ENCODE measurements around the gene TMED10. TPM values are rescaled to one million over a fixed set of nuclear protein-coding genes. Genes with fewer than 3 reads are reported as not detected.

The TMED10 gene
- total and polyA plus RNA-seq, 2 donors from 2014 or later: 222 to 401 TPM

- Histone ChIP-seq H3K9me3 (ENCODE audit: control insufficient read depth in 2 of 3, insufficient read depth in 1 of 3, low read length in 3 of 3) (no peaks in the 10 kb centered on the region), H3K27ac (ENCODE audit: low read depth in 2 of 2, low read length in 2 of 2) (no peak overlapping the region), H3K9ac (ENCODE audit: low read length in 3 of 3) (no peak overlapping the region), H3K4me1 (ENCODE audit: control insufficient read depth in 2 of 3, insufficient read depth in 2 of 3, low read depth in 1 of 3, low read length in 3 of 3) (no peaks in the 10 kb centered on the region), H3K36me3 (ENCODE audit: control insufficient read depth in 2 of 3, insufficient read depth in 3 of 3, low read length in 3 of 3) (no peaks in the 10 kb centered on the region), H3K4me3 (ENCODE audit: low read length in 3 of 3) (no peak overlapping the region), H3K27me3 (ENCODE audit: control insufficient read depth, insufficient read depth, low read length) (no peaks in the 10 kb centered on the region)
- FAIRE-seq (no peak), DNase-seq (no peak)
- intact Hi-C loops (cut with DNase I): no loop called here
- no peak for TF ChIP-seq CTCF (IDR thresholded peaks at IDR 0.05; ENCODE audit: borderline replicate concordance, extremely low read depth, insufficient read depth)
These were observed 38.1 kb upstream of the TMED10 start for GRCh38 chr14:75214558-75214957.

- DNase-seq (no peak), FAIRE-seq (no peak)
- Histone ChIP-seq H3K27me3 (ENCODE audit: control insufficient read depth, insufficient read depth, low read length) (no peaks in the 10 kb centered on the region), H3K9me3 (ENCODE audit: control insufficient read depth in 2 of 3, insufficient read depth in 1 of 3, low read length in 3 of 3) (no peaks in the 10 kb centered on the region), H3K9ac (ENCODE audit: low read length in 3 of 3) (no peak overlapping the region), H3K4me3 (ENCODE audit: low read length in 3 of 3) (no peak overlapping the region), H3K27ac (ENCODE audit: low read depth in 2 of 2, low read length in 2 of 2) (no peak overlapping the region), H3K4me1 (ENCODE audit: control insufficient read depth in 2 of 3, insufficient read depth in 2 of 3, low read depth in 1 of 3, low read length in 3 of 3) (no peaks in the 10 kb centered on the region), H3K36me3 (ENCODE audit: control insufficient read depth in 2 of 3, insufficient read depth in 3 of 3, low read length in 3 of 3) (no peaks in the 10 kb centered on the region)
- intact Hi-C loops (cut with DNase I): no loop called here
- no peak for TF ChIP-seq CTCF (IDR thresholded peaks at IDR 0.05; ENCODE audit: borderline replicate concordance, extremely low read depth, insufficient read depth)
These were observed 36.8 kb upstream of the TMED10 start for GRCh38 chr14:75213172-75213571.

GRCh38 chr14:75208843-75209242 lies 32.4 kb upstream of the TMED10 start:
- FAIRE-seq: no peak
- intact Hi-C loops (cut with DNase I): no loop called here
- TF ChIP-seq CTCF (IDR thresholded peaks at IDR 0.05; ENCODE audit: borderline replicate concordance, extremely low read depth, insufficient read depth): no peak

GRCh38 chr14:75206190-75206589 lies 29.8 kb upstream of the TMED10 start:
- no peak overlapping the region for H3K4me3 ChIP-seq (ENCODE audit: low read length in 3 of 3)
- H3K27ac ChIP-seq (ENCODE audit: low read depth in 2 of 2, low read length in 2 of 2): no peak overlapping the region
- TF ChIP-seq CTCF (IDR thresholded peaks at IDR 0.05; ENCODE audit: borderline replicate concordance, extremely low read depth, insufficient read depth): no peak
- H3K9ac ChIP-seq (ENCODE audit: low read length in 3 of 3): no peak overlapping the region
- no peaks in the 10 kb centered on the region for H3K36me3 ChIP-seq (ENCODE audit: control insufficient read depth in 2 of 3, insufficient read depth in 3 of 3, low read length in 3 of 3)
- no peak for FAIRE-seq
- H3K27me3 ChIP-seq (ENCODE audit: control insufficient read depth, insufficient read depth, low read length): no peaks in the 10 kb centered on the region
- H3K9me3 ChIP-seq (ENCODE audit: control insufficient read depth in 2 of 3, insufficient read depth in 1 of 3, low read length in 3 of 3): no peaks in the 10 kb centered on the region
- DNase-seq: no peak
- no peaks in the 10 kb centered on the region for H3K4me1 ChIP-seq (ENCODE audit: control insufficient read depth in 2 of 3, insufficient read depth in 2 of 3, low read depth in 1 of 3, low read length in 3 of 3)
- intact Hi-C loops (cut with DNase I): no loop called here

More at GRCh38 chr14:75208843-75209242, 32.4 kb upstream of the TMED10 start:
- H3K27me3 ChIP-seq (ENCODE audit: control insufficient read depth, insufficient read depth, low read length): no peaks in the 10 kb centered on the region
- H3K36me3 ChIP-seq (ENCODE audit: control insufficient read depth in 2 of 3, insufficient read depth in 3 of 3, low read length in 3 of 3): no peaks in the 10 kb centered on the region
- no peak overlapping the region for H3K9ac ChIP-seq (ENCODE audit: low read length in 3 of 3)
- no peak overlapping the region for H3K27ac ChIP-seq (ENCODE audit: low read depth in 2 of 2, low read length in 2 of 2)
- no peaks in the 10 kb centered on the region for H3K4me1 ChIP-seq (ENCODE audit: control insufficient read depth in 2 of 3, insufficient read depth in 2 of 3, low read depth in 1 of 3, low read length in 3 of 3)
- DNase-seq: no peak
- no peak overlapping the region for H3K4me3 ChIP-seq (ENCODE audit: low read length in 3 of 3)
- H3K9me3 ChIP-seq (ENCODE audit: control insufficient read depth in 2 of 3, insufficient read depth in 1 of 3, low read length in 3 of 3): no peaks in the 10 kb centered on the region

All from kidney (tissue), 14 donors.